HG03439 (cell line): ENCODE results near the gene MAML3.

Experiments used
- ATAC-seq: cut with Tn5 transposase; IDR thresholded peaks from one replicate; pipeline ENCODE4 v1.9.1; 2021; ENCODE audit warnings: mild to moderate bottlenecking, moderate library complexity; ENCODE audit not compliant: unreplicated experiment

The MAML3 gene

DNA sequence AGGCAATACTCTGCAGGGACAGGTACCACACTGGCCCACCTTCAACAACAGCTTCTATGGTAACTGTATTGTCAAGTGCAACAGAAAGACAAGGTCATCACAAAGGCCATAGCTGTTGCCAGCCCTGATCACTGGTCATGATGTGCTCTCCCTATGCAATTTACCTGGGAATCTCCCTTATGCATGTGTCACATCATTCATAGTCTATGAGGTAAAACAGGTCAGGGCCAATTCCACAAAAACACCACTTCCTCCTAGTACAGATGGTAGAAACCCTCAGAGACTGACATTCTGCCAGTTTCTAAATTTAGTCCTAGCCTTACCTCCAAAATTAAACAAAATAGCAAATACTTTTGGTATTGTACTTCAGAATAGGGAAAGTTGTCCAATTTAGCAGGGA, 355.5 kb downstream of the MAML3 start:
- ATAC-seq, result no peak

DNA sequence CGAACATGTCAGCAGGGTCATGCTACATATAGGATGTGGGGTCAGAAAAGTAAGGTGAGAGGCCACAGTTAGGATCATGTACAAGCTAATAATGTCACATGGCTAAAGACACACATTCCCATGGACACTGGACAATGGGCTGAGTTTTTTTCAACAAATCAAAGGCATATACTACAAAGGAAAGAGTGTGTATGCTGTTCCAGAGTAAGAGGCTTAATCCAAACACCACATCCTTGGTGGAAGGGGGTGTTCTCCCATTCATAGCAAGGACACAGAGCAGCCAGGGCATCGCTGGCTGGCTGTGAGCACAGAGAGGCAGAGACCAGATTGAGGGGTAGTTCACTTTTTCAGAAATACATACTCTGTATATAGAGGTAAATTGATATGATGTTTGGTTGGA, 356.7 kb downstream of the MAML3 start:
- ATAC-seq, result no peak

DNA sequence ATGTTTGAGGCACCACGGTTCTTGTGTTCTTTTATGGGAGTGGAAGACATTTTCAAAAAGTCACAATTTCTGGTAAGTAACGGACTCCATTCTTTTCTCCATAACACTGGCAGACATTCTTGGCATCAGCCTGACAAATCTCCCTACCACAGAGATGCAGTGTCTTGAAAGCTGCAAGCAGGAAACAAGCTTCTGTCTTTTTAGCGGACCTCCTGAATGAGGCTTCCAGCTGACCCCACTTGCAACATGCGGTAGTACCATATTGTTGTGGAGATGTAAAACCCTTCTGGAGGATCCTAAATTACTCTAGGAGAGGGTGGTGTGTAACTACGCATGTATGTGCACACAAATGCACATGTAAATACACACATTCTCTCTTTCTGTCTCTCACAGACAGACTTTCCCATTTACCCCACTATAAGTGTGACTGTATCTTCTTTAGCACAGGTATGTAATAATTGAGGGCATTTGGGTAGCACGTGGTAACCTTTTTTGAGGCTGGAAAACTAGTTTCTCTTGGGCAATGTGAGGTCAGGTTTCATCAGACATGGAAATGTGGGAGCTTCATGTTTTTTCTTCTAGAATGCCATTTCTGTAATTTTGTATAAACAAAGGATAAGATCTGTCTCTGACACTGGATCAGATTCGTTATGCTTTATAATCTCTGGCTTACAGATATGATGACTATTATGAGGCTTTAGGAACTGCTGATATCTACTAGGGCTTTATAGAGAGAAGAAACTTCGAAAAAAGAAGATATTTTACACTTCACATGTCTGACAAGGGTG, 358.3 kb downstream of the MAML3 start:
- no peak for ATAC-seq

DNA sequence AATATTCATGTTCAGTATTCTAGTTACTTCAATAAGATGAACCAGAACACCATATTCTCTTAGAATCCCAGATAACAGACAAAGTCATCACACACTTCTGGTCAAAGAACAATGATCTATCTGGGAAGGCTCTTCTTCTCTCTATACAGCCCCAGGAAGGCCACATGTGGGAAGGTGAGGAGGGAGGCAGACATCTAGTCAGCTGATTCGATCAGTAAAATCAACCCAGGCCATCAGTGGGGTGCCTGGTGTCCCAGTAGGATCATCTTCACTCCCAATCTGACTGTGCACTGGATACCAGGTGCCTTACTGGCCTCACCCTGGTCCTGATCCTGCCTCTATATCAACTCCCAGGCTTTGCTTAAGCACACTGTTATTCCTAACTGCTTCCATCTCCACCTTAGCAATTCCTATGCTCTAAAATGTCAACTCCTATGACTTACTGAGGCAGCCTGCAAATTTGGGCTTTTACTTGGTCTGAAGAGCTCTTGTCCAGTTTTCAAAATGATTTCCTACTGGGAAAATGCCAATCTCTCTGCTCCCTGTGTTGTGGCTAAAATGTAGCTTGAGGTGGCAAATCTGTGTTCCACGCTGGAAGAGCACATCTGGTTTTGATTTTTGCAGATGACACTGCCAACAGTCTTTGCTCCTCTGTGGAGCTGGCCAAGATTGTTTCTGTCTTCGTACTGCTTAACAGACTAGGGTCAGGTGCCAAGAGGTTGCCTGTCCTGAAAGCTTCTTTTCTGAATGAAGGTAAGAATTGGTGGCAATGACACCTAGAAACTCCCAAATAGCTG, 359.6 kb downstream of the MAML3 start:
- no peak for ATAC-seq

DNA sequence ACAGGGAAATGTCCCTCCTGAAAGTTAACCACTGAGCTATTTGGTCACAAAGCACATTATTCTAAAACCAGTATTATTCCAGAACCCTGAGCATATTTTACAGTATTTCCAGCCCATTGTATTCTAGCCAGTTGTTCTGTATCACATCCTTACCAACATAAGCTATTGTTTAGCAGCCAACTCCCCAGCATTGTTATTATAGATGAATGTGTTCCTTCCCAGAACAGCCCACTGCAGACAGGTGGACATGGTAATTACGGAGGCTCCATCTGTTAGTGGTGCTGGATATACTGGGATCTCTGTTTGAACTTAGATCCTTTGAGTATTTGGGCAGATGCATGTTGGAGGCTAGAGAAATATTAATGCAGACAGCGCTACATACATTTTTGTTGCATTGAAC, 362.3 kb downstream of the MAML3 start:
- ATAC-seq, result no peak

DNA sequence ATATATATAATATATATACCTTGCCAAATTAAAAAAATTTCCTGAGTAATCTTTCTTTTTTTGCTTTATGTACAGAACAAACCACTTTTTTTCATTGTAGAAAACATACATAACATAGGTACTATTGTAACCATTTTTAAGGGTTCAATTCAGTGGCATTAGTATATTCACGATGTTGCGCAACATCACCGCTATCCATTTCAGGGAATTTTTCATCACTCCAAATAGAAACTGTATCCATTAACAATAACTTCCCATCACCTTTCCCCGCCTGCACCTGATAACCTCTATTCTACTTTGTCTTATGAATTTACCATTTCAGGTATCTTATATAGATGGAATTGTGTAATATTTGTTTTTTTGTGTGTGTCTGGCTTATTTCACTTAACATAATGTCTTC, 363.7 kb downstream of the MAML3 start:
- ATAC-seq, result no peak

DNA sequence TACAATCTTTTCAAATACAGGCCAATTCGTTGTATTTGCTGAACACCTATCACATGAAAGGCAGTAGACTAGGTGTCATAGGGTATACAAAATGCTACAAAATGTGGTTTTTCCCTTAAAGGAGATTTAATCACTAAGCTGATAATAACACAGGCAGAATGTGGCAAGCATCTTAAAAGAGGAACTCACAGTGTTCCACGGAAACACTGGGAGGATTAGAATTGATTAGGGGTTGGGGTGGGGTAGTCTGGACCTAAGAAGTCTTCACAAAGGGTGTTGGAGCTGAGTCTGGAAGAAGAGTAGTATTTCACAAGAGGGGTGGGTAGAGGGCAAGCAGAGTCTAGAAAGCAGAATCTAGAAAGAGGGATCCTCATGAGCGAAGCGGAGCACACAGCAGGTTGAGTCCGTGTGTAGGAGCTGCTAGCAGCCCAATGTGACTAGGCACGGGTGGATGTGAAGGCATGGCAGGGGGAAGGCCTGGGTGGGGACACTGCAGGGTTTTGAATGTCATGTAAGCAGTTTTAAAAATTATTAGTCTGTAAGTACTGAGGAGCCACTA, 364.8 kb downstream of the MAML3 start:
- no peak for ATAC-seq

DNA sequence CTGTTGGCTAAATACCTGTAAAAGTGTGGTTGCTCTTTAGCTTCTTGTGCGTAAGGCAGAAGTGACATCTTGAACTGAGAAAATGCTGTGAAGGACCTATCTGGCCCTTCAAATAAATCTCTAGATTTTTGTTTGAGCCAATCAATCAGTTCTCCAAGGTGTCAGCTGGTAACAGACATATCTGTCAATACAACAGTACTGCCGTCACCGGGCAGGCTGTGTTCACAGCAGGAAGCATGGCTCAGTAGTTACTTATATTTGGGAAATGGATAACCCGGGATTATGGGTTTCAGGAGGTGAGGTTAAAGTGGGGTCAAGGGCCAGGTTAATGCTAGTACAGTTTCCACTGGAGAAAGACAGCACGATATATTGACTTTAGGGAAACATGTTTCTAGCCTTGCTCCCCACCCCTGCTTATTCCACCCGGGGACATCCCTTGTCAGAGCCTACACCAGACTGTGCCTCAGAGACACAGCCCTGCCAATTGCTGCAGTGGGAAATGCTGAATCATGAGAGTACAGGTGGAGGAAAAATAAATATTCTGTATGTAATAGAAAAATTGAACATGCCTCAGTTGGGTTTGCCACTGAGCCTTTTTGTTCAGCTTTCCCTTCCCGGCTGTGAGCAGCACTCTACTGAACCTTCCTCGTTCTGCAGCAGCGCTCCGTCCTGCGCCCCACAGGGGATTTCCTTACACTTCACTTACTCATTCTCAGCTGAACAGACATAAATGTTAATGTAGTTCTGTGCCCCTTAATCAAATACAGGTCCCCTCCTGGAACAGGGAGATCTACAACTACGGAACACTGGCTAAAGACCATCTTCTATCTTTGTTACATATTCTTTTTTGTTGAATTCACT, 367.3 kb downstream of the MAML3 start:
- no peak for ATAC-seq

DNA sequence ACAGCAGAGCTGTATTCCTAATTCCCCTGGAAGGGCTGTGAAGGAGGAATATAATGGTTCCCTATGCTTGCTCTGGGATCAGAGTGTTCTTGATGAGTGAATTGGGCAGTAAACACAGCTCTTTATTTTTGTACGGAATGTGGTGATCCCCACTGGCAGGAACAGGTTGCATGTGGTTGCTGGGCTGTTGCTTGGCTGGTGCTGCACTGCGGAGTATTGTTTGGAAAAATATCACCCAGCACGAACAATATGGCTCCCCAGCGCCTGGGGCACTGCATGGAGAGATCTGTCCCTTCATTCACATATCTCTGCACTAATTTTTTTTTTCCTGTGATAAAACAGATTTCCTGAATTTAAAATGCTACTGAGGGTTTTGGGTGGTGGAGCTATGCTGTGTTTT, 368.6 kb downstream of the MAML3 start:
- ATAC-seq, result no peak

DNA sequence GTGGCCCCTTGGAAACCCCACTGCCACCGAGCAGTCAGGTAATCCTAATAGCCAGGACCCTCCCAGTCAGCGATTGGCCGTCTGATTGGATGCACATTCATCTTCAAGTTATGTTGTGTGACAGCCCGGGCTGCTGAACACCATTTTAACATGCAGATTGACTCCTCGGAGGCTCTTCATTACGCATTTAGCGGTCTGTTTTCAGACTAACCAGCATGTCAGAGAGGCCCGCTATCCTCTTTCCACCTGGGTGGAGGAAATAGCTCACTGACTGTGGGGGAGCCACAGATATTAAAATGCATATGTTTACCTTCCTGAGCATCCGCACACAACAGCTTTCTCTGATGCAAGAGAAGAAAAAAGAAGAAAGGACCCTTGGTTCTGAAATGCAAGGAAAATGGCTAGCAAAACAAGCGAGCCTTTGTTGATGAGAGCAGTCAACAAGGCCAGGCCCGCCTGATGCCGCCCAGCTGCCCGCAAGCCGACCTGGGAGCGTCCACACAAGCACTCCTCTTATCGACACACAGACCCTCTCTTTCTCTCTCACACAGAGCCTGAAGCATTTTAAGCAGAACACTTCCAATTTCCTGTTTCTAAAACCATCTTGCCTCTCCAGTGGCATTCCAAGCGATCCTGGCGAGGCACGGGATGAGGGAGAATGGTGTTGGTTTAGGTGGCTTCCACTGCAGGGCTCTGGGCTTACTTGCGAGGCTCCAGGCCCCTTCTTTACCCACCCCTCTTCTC, 370.1 kb downstream of the MAML3 start:
- no peak for ATAC-seq

DNA sequence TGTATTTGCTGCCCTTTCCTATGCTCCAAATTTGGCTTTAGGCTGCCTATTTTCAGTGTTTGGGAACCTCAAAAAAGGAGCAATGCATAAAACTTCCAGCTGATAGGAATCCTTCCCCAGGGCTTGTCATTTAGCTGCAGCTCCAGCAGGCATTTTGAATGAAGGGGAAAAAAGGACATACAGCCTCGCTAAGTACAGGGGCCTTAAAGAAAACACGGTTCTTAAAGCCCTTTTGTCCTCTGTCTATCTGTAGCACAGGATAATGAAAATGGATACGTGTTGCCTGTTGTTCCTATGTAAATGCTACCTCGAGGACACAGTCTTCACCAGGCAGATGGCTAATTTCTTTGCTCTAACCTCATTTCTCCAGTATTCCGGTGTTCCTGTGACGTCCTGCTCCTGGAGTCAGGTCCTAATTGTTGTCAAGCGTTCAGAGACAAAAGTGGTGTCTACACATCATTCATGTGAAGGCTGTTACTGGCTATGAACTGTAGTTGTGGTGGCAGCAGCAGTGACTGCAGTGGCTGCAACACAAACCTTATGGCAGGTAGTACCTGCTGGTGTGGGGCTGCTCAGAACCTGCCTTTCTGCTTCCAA, 371.0 kb downstream of the MAML3 start:
- ATAC-seq, result no peak

DNA sequence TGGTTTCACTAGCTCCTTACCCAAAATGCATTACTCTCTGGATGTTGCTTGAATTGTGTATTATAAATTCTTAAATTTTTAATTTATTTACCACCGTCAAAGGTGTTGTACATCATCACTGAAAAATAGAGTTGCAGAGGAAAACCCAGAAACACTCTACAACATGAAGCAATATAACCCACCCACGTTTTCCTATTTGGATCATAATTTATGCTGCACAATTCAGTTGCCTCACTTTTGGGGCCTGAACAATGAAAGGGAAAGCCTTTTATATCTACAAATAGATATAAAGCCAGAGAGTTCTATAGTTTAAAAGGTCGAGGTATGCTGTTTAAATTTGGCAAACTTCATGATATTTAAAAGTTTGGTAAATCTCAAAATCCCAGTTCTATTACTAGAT, 372.9 kb downstream of the MAML3 start:
- ATAC-seq, result no peak

DNA sequence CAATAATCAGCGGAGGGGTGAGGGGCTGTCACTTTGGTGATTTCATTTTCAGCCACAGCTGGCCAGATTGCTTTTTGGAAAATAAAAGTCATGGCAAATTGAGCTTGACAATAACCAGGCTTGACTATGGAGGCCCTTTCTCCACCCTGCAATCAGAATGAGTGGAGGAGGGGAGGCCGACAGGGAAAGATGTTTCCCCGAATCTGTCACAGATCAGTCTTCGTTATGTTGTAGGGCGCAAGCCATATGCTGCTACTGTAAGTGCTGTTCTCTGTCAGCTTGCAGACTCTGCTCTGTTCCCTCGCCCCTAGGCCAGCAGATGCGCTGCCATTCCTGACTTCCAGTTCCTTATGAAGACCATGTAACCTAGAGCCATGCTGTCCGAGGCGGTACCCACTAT, 374.3 kb downstream of the MAML3 start:
- ATAC-seq, result no peak

DNA sequence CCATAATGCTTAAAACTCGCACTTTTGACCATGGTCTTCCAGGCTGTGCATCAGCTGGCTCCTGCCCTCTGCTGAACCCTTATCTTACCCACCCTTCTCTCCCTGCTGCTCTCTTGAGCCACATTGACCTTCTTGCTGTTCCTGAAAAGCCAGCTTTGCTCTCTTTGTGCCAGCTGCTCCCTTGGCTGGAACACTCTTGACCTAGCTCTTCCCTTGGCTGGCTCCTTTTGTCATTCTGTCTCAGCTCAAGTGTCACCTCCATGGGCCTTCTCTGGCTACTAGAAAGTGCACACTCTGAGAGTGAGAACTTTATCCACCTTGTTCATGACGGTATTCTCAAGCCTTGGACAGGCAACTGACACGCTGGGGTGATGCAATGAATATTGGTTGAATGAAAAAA, 376.2 kb downstream of the MAML3 start:
- ATAC-seq, result no peak

DNA sequence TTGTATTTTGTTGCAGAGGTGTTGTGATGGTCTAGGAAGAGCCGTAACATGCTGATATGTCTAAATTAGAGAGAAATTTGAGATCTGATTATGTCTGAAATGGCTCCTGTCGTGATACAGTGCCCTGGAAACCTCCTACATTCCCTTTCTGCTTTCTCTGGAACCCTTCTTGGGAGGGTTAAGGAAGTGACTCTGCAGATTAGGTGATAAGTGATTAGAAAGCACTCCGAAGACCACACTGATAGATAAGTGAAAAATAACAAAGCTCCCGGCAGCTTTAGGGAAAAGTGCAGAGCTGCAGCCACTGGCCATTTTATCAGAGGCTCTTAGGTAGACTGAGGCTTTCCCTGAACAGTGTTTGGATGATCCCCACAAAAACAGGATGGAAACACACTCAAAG, 377.7 kb downstream of the MAML3 start:
- ATAC-seq, result no peak

DNA sequence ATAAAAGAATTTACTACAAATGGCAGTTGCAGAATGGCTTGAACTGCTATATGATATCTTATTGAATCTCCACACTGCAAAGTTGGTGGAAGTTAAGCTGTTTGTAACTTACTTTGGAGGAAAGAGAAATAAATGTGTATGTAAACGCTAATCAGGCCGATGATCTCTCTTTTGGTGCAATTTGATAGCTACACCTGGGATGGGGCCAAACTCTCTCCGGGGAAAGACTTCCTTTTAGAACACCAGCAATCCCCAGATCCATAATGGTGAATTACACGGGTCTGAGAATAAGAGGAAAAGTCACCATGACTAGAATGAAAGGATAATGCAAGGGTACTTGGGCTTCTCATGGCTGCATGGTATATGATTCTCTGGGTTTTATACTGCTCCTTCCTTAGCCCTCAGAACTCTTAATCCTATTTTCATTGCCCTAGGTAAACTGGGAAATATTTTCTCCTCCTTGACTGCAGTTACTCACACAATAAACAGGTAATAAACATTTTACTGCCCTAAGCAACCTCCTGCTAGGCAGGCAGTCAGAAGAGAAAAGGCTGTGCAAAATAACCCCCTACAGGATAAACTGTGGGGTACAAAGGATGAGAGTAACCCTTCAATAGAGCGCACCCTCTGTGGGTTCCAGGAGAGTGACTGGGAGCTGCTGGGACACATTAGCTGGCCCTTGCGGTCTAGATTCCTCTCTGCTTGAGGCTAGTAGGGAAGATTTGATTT, 379.1 kb downstream of the MAML3 start:
- no peak for ATAC-seq

DNA sequence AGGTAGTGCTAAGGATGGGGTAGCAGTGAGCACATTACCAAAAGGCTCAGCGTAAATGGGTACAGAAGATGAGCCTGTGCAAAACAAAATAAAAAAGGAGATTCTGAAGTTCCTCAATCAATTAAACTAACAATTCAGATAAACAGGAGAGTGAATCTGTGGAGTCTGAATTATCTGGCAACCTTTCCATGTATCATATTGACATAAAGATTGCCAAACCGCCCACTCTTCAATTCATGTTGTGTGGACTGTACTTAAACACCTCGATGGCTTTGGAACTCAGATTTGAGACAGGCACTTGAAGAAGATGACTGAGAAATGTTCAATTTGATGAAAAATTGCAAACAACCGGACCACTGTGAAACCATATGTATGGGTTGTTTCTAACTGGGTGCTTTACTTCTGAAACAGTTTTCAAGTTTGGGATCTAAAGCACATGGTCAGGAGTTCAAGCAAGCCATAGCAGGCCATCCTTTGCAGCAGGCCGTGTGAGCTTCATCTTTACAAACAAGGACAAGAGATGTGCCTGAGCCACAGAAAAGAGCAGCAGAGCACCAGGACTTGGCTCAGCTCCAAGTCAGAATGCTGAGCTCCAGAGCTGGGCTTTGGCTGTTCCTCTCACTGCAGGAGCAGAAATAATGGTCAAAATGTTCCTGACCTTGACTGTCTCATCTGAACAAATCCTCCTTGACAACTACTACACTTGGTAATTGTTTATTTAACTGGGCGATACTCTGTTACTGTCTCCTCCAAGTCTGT, 380.2 kb downstream of the MAML3 start:
- ATAC-seq, result no peak

DNA sequence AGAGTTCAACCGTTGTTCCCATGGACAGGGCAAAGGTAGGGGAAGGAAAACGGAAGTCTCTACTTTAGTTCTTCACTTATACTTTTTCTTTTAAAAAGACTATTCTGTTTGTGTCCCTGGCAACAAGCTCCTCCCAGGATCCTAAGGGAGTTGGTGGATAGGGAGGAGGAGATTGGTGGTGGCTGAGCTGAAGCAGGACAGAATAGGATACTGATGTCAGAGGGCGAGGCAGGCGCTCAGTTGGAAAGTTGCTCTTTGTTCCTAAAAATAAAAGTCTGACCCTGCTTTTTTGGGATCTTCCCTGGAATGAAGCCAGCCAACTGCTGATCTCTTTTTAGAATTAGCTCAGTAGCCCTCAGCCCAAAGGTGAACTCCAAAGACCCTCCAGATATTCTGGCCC, 383.6 kb downstream of the MAML3 start:
- no peak for ATAC-seq

DNA sequence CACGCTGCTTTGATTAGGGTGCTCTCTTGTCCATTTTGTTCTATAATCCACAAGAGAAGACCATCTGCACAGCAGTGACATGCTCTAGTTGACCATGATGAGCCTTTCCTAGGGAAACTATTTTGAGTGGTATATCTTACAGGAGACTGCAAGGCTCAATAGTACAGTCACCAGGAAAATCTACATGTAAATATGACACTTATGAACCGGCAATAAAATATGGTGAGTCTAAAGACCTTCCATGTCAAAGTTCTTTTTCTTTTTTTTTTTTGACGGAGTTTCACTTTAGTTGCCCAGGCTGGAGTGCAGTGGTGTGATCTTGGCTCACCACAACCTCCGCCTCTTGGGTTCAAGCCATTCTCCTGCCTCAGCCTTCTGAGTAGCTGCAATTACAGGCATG, 384.6 kb downstream of the MAML3 start:
- no peak for ATAC-seq
